Liver (tissue), 9 donors: ENCODE data around the gene SMIM27. TPM values are rescaled to one million over a fixed set of nuclear protein-coding genes. Genes with fewer than 3 reads are reported as not detected.
"Not testable (repeated sequence)": the region's sequence is repeated elsewhere in the genome, so short reads cannot be mapped to it uniquely, and the experiment has no call there.

ENCODE experiments used
- DNase-seq: peaks from one replicate; pipeline ENCODE4 v3.0.0-alpha.2; 2017; ENCODE audit warnings: low spot score
- H3K27ac ChIP-seq, 2 donors: one replicate each; pipeline ENCODE4 v1.7.0; 2013; ENCODE audit warnings: inconsistent platforms in 2 of 2, low read length in 2 of 2, control low read depth in 1 of 2, low read depth in 1 of 2, mild to moderate bottlenecking in 1 of 2
- H3K27me3 ChIP-seq, 4 donors: one replicate each; pipeline versions ENCODE4 v1.6.1 to v1.7.0; 2013; ENCODE audit warnings: low read length in 3 of 4, inconsistent platforms in 1 of 4, mild to moderate bottlenecking in 1 of 4, moderate library complexity in 1 of 4; ENCODE audit not compliant: control insufficient read depth in 4 of 4, insufficient read depth in 4 of 4
- H3K36me3 ChIP-seq, 4 donors: one replicate each; pipeline versions ENCODE4 v1.6.1 to v1.7.0; 2013; ENCODE audit warnings: low read length in 3 of 4, mild to moderate bottlenecking in 3 of 4, low read depth in 1 of 4, moderate library complexity in 1 of 4; ENCODE audit not compliant: control insufficient read depth in 4 of 4, insufficient read depth in 3 of 4
- H3K4me1 ChIP-seq, 4 donors: one replicate each; pipeline versions ENCODE4 v1.6.1 to v1.7.0; 2013; ENCODE audit warnings: low read length in 3 of 4, mild to moderate bottlenecking in 3 of 4, moderate library complexity in 1 of 4; ENCODE audit not compliant: control insufficient read depth in 4 of 4, insufficient read depth in 4 of 4
- H3K4me3 ChIP-seq, 3 donors: one replicate each; pipeline versions ENCODE4 v1.6.1 to v1.7.0; 2013; ENCODE audit warnings: low read length in 3 of 3, control low read depth in 1 of 3, low read depth in 1 of 3, mild to moderate bottlenecking in 1 of 3
- H3K9ac ChIP-seq, 2 donors: one replicate each; pipeline ENCODE4 v1.7.0; 2013; ENCODE audit warnings: low read length in 2 of 2, mild to moderate bottlenecking in 2 of 2, moderate library complexity in 2 of 2, control low read depth in 1 of 2, low read depth in 1 of 2
- H3K9me3 ChIP-seq, 4 donors: one replicate each; pipeline versions ENCODE4 v1.6.1 to v1.7.0; 2013; ENCODE audit warnings: low read length in 3 of 4; ENCODE audit not compliant: control insufficient read depth in 4 of 4
- ATF3 ChIP-seq: IDR thresholded peaks from 2 replicates; pipeline ENCODE4 v1.6.1; 2016; ENCODE audit warnings: antibody characterized with exemption
- CTCF ChIP-seq: fragments of 150-350 bp; IDR thresholded peaks from 2 replicates; pipeline ENCODE4 v1.5.1; 2017; ENCODE audit warnings: improper control_type of control experiment, low read depth, low read length; ENCODE audit not compliant: missing input control
- EGR1 ChIP-seq, 2 donors: IDR thresholded peaks; 2 replicates each; pipeline ENCODE4 v1.6.1; 2016 to 2018; ENCODE audit warnings: antibody characterized with exemption in 2 of 2, low read depth in 2 of 2
- FOXA1 ChIP-seq: IDR thresholded peaks from 2 replicates; pipeline ENCODE4 v1.6.1; 2016; ENCODE audit warnings: antibody characterized with exemption
- FOXA2 ChIP-seq: IDR thresholded peaks from 2 replicates; pipeline ENCODE4 v1.6.1; 2016; ENCODE audit warnings: antibody characterized with exemption
- GABPA ChIP-seq, 2 donors: IDR thresholded peaks in 1 of 2; conservative IDR thresholded peaks in 1 of 2; 2 replicates each; pipeline ENCODE4 v1.6.1; 2016; ENCODE audit warnings: antibody characterized with exemption in 2 of 2, mild to moderate bottlenecking in 1 of 2, moderate library complexity in 1 of 2
- HNF4A ChIP-seq, 2 donors: conservative IDR thresholded peaks; 2 replicates each; pipeline ENCODE4 v1.6.1; 2016; ENCODE audit warnings: antibody characterized with exemption in 2 of 2, mild to moderate bottlenecking in 2 of 2
- HNF4G ChIP-seq: IDR thresholded peaks from 2 replicates; pipeline ENCODE4 v1.6.1; 2016; ENCODE audit warnings: antibody characterized with exemption
- JUND ChIP-seq, 2 donors: IDR thresholded peaks; 2 replicates each; pipeline ENCODE4 v1.6.1; 2016; ENCODE audit warnings: antibody characterized with exemption in 2 of 2
- MAX ChIP-seq: IDR thresholded peaks from 2 replicates; pipeline ENCODE4 v1.6.1; 2016; ENCODE audit warnings: antibody characterized with exemption
- NR2F2 ChIP-seq: IDR thresholded peaks from 2 replicates; pipeline ENCODE4 v1.6.1; 2016; ENCODE audit warnings: antibody characterized with exemption
- RAD21 ChIP-seq, 2 donors: IDR thresholded peaks; 2 replicates each; pipeline ENCODE4 v1.6.1; 2016; ENCODE audit warnings: antibody characterized with exemption in 2 of 2, mild to moderate bottlenecking in 2 of 2
- REST ChIP-seq: IDR thresholded peaks from 2 replicates; pipeline ENCODE4 v1.6.1; 2016; ENCODE audit warnings: antibody characterized with exemption, mild to moderate bottlenecking
- RXRA ChIP-seq, 2 donors: IDR thresholded peaks; 2 replicates each; pipeline ENCODE4 v1.6.1; 2017 to 2018; ENCODE audit warnings: antibody characterized with exemption in 2 of 2, mild to moderate bottlenecking in 1 of 2
- SP1 ChIP-seq: IDR thresholded peaks from 2 replicates; pipeline ENCODE4 v1.6.1; 2018; ENCODE audit warnings: antibody characterized with exemption, mild to moderate bottlenecking
- TAF1 ChIP-seq: conservative IDR thresholded peaks from 2 replicates; pipeline ENCODE4 v1.6.1; 2016; ENCODE audit warnings: antibody characterized with exemption, mild to moderate bottlenecking
- YY1 ChIP-seq: IDR thresholded peaks from 2 replicates; pipeline ENCODE4 v1.6.1; 2016; ENCODE audit warnings: antibody characterized with exemption, mild to moderate bottlenecking
- ZBTB33 ChIP-seq: IDR thresholded peaks from 2 replicates; pipeline ENCODE4 v1.6.1; 2016; ENCODE audit warnings: antibody characterized with exemption
- WGBS: extraction: QIAGEN DNeasy Blood & Tissue Kit; methylation state at CpG from one replicate; pipeline ENCODE4 v1.1.7; 2013; 5-methylcytosine and 5-hydroxymethylcytosine counted together
- polyA plus RNA-seq, 2 donors: library from polyadenylated mRNA; stranded (reverse) in 1 of 2; unstranded in 1 of 2; fragments of 200-250 nt in 1 of 2; fragments of >200 nt in 1 of 2; fragmentation: Nextera tagmentation in 1 of 2; extraction: Ambion mirVana in 1 of 2; gene quantifications; one replicate each; pipeline versions ENCODE4 v1.2.1 to v1.2.3, GENCODE V29; 2013 to 2015
- total RNA-seq, 2 donors: library from RNA; depleted of rRNA; stranded (reverse); fragments of >200 nt; gene quantifications; one replicate each; pipeline ENCODE4 v1.2.3, GENCODE V29; 2014
- donor health status: healthy.
- donor health status: healthy.
- donor health status: healthy.
- donor health status: healthy.
- donor health status: healthy.

The SMIM27 gene
- total and polyA plus RNA-seq, 4 donors = 1.0 to 17.0 (median 4.4) TPM

- Histone ChIP-seq H3K27ac (no peak overlapping the region), H3K9me3 (no peaks in the 10 kb centered on the region), H3K9ac (no peak overlapping the region), H3K36me3 (peaks cover 0 to 3% (median 0%) of the 10 kb centered on the region in 4 donors), H3K27me3 (no peaks in the 10 kb centered on the region), H3K4me1 (peaks cover 0 to 3% (median 0%) of the 10 kb centered on the region in 4 donors), H3K4me3 (no peak overlapping the region)
- no peak for DNase-seq
- 96% methylated on average over 1 of the region's 1 CpG for WGBS
- no peak for TF ChIP-seq RAD21 (IDR thresholded peaks at IDR 0.05)
- TF ChIP-seq FOXA2 = no peak
- TF ChIP-seq HNF4G = no peak
- TF ChIP-seq JUND (IDR thresholded peaks at IDR 0.05) = no peak
- no peak for TF ChIP-seq ATF3
- no peak for TF ChIP-seq GABPA (IDR thresholded peaks at IDR 0.05 in 1 of 2, conservative IDR thresholded peaks at IDR 0.05 in 1 of 2)
These were observed 33.9 kb upstream of the SMIM27 start for GRCh38 chr9:32518276-32518675.

GRCh38 chr9:32523910-32524309 is 28.2 kb upstream of the SMIM27 start:
- no peak for DNase-seq
- Histone ChIP-seq H3K4me3 (peak overlapping the region in 1 of 3 donors; percentile 5), H3K9ac (no peak overlapping the region), H3K4me1 (peaks cover 13 to 33% (median 20%) of the 10 kb centered on the region in 4 donors), H3K36me3 (peaks cover 0 to 2% (median under 1%) of the 10 kb centered on the region in 4 donors), H3K9me3 (no peaks in the 10 kb centered on the region), H3K27ac (peak overlapping the region; percentile 23 to 25), H3K27me3 (no peaks in the 10 kb centered on the region)
- WGBS = 13% methylated on average over 1 of the region's 1 CpG
- TF ChIP-seq REST = no peak
- peak; percentile 18 to 29 for TF ChIP-seq RAD21 (IDR thresholded peaks at IDR 0.05)
- peak; percentile 68 for TF ChIP-seq HNF4G
- no peak for TF ChIP-seq TAF1
- TF ChIP-seq FOXA2 = no peak
- no peak for TF ChIP-seq ZBTB33
- TF ChIP-seq SP1 = peak; percentile 81
- peak; percentile 21 for TF ChIP-seq YY1
- peak; percentile 48 to 57 for TF ChIP-seq RXRA (IDR thresholded peaks at IDR 0.05)
- TF ChIP-seq CTCF = no peak
- no peak for TF ChIP-seq FOXA1
- TF ChIP-seq GABPA (IDR thresholded peaks at IDR 0.05 in 1 of 2, conservative IDR thresholded peaks at IDR 0.05 in 1 of 2) = no peak
- TF ChIP-seq ATF3 = no peak
- TF ChIP-seq HNF4A (conservative IDR thresholded peaks at IDR 0.05) = peak; percentile 91 to 93
- peak in 1 of 2 donors; percentile 34 for TF ChIP-seq JUND (IDR thresholded peaks at IDR 0.05)
- no peak for TF ChIP-seq NR2F2
- peak; percentile 26 for TF ChIP-seq MAX
- TF ChIP-seq EGR1 (IDR thresholded peaks at IDR 0.05; ENCODE audit: low read depth in 2 of 2) = peak in 1 of 2 donors; percentile 42

GRCh38 chr9:32524558-32524891 is 27.6 kb upstream of the SMIM27 start:
- 89% methylated on average over 11 of the region's 11 CpGs for WGBS
- H3K36me3 ChIP-seq, DNase-seq, H3K9ac ChIP-seq, H3K9me3 ChIP-seq, H3K27me3 ChIP-seq: not testable (repeated sequence)
- H3K4me1 ChIP-seq = peaks cover 13 to 33% (median 20%) of the 10 kb centered on the region in 4 donors
- H3K27ac ChIP-seq = peak overlapping the region in 1 of 2 donors; percentile 31
- peak overlapping the region in 2 of 3 donors; percentile 5 to 60 for H3K4me3 ChIP-seq
